ENCODE measurements around the gene SOS2. TPM values are rescaled to one million over a fixed set of nuclear protein-coding genes. Genes with fewer than 3 reads are reported as not detected.

The SOS2 gene
- total RNA-seq, 4 donors from 2014 or later: 23.9 to 29.5 (median 26.2) TPM

- DNase-seq (ENCODE audit: low spot score in 2 of 2): no peak
- no peak for TF ChIP-seq POLR2A (IDR thresholded peaks at IDR 0.05)
- TF ChIP-seq, protein P1, sequence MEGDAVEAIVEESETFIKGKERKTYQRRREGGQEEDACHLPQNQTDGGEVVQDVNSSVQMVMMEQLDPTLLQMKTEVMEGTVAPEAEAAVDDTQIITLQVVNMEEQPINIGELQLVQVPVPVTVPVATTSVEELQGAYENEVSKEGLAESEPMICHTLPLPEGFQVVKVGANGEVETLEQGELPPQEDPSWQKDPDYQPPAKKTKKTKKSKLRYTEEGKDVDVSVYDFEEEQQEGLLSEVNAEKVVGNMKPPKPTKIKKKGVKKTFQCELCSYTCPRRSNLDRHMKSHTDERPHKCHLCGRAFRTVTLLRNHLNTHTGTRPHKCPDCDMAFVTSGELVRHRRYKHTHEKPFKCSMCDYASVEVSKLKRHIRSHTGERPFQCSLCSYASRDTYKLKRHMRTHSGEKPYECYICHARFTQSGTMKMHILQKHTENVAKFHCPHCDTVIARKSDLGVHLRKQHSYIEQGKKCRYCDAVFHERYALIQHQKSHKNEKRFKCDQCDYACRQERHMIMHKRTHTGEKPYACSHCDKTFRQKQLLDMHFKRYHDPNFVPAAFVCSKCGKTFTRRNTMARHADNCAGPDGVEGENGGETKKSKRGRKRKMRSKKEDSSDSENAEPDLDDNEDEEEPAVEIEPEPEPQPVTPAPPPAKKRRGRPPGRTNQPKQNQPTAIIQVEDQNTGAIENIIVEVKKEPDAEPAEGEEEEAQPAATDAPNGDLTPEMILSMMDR (IDR thresholded peaks at IDR 0.05): no peak
- 79 to 85% methylated on average over 5 of the region's 5 CpGs for WGBS, 2 donors
- no peak overlapping the region for H3K4me3 ChIP-seq (ENCODE audit: low read depth, poor library complexity, severe bottlenecking)
- intact Hi-C loops (cut with DNase I; ENCODE audit: low total_unique reads): no loop called here
These were observed 11.4 kb upstream of the SOS2 start for GRCh38 chr14:50242566-50243310.

DNA sequence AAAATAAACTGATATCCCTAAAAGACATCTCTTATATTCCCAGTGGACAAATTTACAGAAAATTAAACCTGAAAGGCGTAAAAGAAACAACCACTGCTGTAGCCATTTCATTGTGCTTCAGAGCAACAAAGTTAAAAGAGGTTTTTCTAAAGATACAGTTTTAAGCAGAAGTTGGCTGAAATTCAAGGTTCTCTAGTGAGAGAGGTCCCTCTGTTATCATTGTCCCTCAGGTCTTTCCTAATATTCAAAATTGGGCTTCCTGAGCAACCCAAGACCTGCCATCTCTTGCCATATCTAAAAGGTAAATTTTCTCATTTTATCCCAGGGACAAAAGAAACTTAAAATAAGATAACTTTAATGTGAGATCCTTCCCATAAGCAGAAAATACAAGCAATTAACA lies 10.7 kb upstream of the SOS2 start:
- TF ChIP-seq, protein P1 (IDR thresholded peaks at IDR 0.05): no peak
- TF ChIP-seq POLR2A (IDR thresholded peaks at IDR 0.05): no peak
- intact Hi-C loops (cut with DNase I; ENCODE audit: low total_unique reads): no loop called here
- H3K4me3 ChIP-seq (ENCODE audit: low read depth, poor library complexity, severe bottlenecking): no peak overlapping the region
- no peak for DNase-seq (ENCODE audit: low spot score in 2 of 2)
- 100% methylated on average over 1 of the region's 1 CpG for WGBS, 2 donors

DNA sequence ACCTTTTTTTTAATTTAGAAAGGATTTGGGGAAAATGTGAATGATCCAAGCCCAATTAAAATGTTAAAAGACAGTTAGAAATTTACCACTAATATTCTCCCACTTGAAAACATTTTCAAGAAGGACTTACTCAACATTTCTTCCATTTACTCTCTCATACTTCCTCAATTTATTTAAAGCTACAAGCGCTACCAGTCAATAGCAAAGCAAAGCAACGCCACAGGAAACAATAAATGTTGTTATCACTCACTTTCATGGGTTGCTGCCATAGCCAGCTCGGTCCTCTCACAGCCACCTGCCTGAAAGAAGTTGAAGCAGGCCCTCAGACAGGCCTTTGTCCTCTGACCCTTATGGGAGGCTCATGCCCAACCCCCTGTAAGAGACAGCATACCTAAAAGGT lies 6.0 kb upstream of the SOS2 start:
- TF ChIP-seq, protein P1 (IDR thresholded peaks at IDR 0.05): no peak
- no peak for TF ChIP-seq POLR2A (IDR thresholded peaks at IDR 0.05)
- no peak overlapping the region for H3K4me3 ChIP-seq (ENCODE audit: low read depth, poor library complexity, severe bottlenecking)
- intact Hi-C loops (cut with DNase I; ENCODE audit: low total_unique reads): no loop called here
- WGBS, 2 donors: 47% methylated on average over 3 of the region's 3 CpGs
- no peak for DNase-seq (ENCODE audit: low spot score in 2 of 2)

GRCh38 chr14:50233951-50234250 lies 2.5 kb upstream of the SOS2 start:
- TF ChIP-seq, protein P1 (IDR thresholded peaks at IDR 0.05): no peak
- no peak for TF ChIP-seq POLR2A (IDR thresholded peaks at IDR 0.05)
- DNase-seq (ENCODE audit: low spot score in 2 of 2): no peak
- intact Hi-C loops (cut with DNase I; ENCODE audit: low total_unique reads): no loop called here
- H3K4me3 ChIP-seq (ENCODE audit: low read depth, poor library complexity, severe bottlenecking): no peak overlapping the region
- WGBS, 2 donors: 81 to 92% methylated on average over 4 of the region's 4 CpGs

DNA sequence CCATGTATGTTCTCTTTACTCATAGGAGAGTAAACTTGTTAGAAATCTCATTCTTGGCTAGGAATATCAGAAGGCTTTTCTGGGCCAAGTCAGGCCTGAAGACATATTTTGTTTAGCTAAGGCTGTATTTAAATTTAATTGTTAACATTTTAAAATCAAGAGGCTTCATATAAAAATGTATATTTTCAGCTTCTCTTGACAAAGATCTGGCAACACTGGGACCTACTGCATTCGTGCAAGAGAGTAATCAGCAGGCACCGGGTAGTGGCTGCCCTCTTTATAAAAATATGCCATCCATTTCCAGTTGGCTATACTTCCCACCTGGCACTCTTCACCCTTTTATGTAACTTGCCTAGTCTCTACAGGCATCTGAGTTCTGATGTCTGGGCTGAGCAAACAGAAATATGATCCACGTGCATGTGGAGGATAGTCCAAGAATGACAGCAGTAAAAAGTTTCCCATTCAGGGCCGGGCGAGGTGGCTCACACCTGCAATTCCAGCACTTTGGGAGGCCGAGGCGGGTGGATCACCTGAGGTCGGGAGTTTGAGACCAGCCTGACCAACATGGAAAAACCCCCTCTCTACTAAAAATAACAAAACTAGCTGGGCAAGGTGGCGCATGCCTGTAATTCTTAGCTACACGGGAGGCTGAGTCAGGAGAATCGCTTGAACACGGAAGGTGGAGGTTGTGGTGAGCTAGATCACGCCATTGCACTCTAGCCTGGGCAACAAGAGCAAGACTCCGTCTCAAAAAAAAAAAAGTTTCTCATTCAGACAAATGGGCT lies 2.0 kb upstream of the SOS2 start:
- WGBS, 2 donors: 54 to 60% methylated on average over 14 of the region's 14 CpGs
- no peak overlapping the region for H3K4me3 ChIP-seq (ENCODE audit: low read depth, poor library complexity, severe bottlenecking)
- no peak for TF ChIP-seq POLR2A (IDR thresholded peaks at IDR 0.05)
- TF ChIP-seq, protein P1 (IDR thresholded peaks at IDR 0.05): no peak
- DNase-seq (ENCODE audit: low spot score in 2 of 2): no peak
- intact Hi-C loops (cut with DNase I; ENCODE audit: low total_unique reads): no loop called here

All from lower leg skin (tissue), 4 donors.